Spleen (tissue), 11 donors: ENCODE results near the gene RFTN1. TPM values are rescaled to one million over a fixed set of nuclear protein-coding genes. Genes with fewer than 3 reads are reported as not detected.

Experiments used
- DNase-seq: peaks from one replicate; pipeline ENCODE4 v3.0.0-alpha.2; 2020
- H3K27ac ChIP-seq, 8 donors: fragments of 200-600 bp; sonication (generic) in 7 of 8; 1 replicate in 4 of 8; 2 replicates in 4 of 8; pipeline versions ENCODE4 v1.5.0 to v1.8.0; 2016 to 2021; ENCODE audit warnings: inconsistent platforms in 4 of 8, mild to moderate bottlenecking in 4 of 8, moderate library complexity in 1 of 8
- H3K27me3 ChIP-seq, 7 donors: fragments of 200-600 bp; sonication (generic) in 6 of 7; replicated peaks in 1 of 7; 1 replicate in 4 of 7; 2 replicates in 3 of 7; pipeline versions ENCODE4 v1.5.0 to v1.8.0; 2016 to 2021; ENCODE audit warnings: inconsistent platforms in 3 of 7, mild to moderate bottlenecking in 1 of 7
- H3K36me3 ChIP-seq, 6 donors: fragments of 200-600 bp; sonication (generic) in 5 of 6; 1 replicate in 4 of 6; 2 replicates in 2 of 6; pipeline versions ENCODE4 v1.5.0 to v1.8.0; 2016 to 2021; ENCODE audit warnings: inconsistent platforms in 2 of 6
- H3K4me1 ChIP-seq, 6 donors: fragments of 200-600 bp; sonication (generic) in 5 of 6; 1 replicate in 3 of 6; 2 replicates in 3 of 6; pipeline versions ENCODE4 v1.5.0 to v1.8.0; 2016 to 2021; ENCODE audit warnings: inconsistent platforms in 3 of 6
- H3K4me3 ChIP-seq, 8 donors: fragments of 200-600 bp; sonication (generic) in 7 of 8; 1 replicate in 4 of 8; 2 replicates in 4 of 8; pipeline versions ENCODE4 v1.5.0 to v1.8.0; 2016 to 2021; ENCODE audit warnings: inconsistent platforms in 4 of 8, mild to moderate bottlenecking in 4 of 8, moderate library complexity in 2 of 8
- H3K9me3 ChIP-seq, 8 donors: fragments of 200-600 bp; sonication (generic) in 7 of 8; 1 replicate in 4 of 8; 2 replicates in 4 of 8; pipeline versions ENCODE4 v1.5.0 to v1.8.0; 2016 to 2021; ENCODE audit warnings: inconsistent platforms in 4 of 8
- POLR2A ChIP-seq, 3 donors: fragments of 450-650 bp; IDR thresholded peaks; one replicate each; pipeline ENCODE4 v1.5.1; 2017; ENCODE audit warnings: antibody characterized with exemption in 3 of 3, mild to moderate bottlenecking in 1 of 3
- POLR2AphosphoS5 ChIP-seq, 3 donors: sonication (generic); formaldehyde crosslinking; IDR thresholded peaks; one replicate each; pipeline ENCODE4 v1.5.1; 2017; ENCODE audit warnings: antibody characterized with exemption in 3 of 3
- WGBS, 5 donors: extraction: QIAGEN DNeasy Blood & Tissue Kit in 3 of 5; methylation state at CpG; one replicate each; pipeline versions ENCODE4 v1.1.5 to v1.1.7; 2013 to 2018; 5-methylcytosine and 5-hydroxymethylcytosine counted together
- intact Hi-C: fragments of 100-400 bp; cut with DNase I; formaldehyde crosslinking; loops from one replicate; pipeline ENCODE4 v1.15.0; 2023; ENCODE audit warnings: low total_unique reads
- polyA plus RNA-seq, 3 donors: library from polyadenylated mRNA; stranded (reverse); fragments of 200-250 nt; gene quantifications; one replicate each; pipeline ENCODE4 v1.2.1, GENCODE V29; 2013
- total RNA-seq, 7 donors: library from RNA; depleted of rRNA in 3 of 7; stranded (reverse); fragments of >200 nt in 3 of 7; fragmentation: NEBNext Ultra II Directional in 4 of 7; extraction: Animal tissue kit (Norgen Biotek cat#: 25700) in 4 of 7; gene quantifications; one replicate each; pipeline versions ENCODE4 v1.1.0 to v1.2.1, GENCODE V29; 2016 to 2021
- TF ChIP-seq, protein P1 (sequence below), 11 experiments: fragments of 200-600 bp in 7 of 11; fragments of 450-650 bp in 4 of 11; sonication (generic) in 4 of 11; IDR thresholded peaks in 8 of 11; conservative IDR thresholded peaks in 3 of 11; 1 replicate in 7 of 11; 2 replicates in 4 of 11; pipeline versions ENCODE4 v1.4.0 to v1.8.0; 2016 to 2021; ENCODE audit warnings: antibody characterized with exemption in 11 of 11, inconsistent platforms in 4 of 11, mild to moderate bottlenecking in 1 of 11
- donor health status: healthy with polysubstance abuse.
- donor health status: DM: no; HTN: no; CAD: no; lungs with moderate emphysema.
- donor health status: DM: no; HTN: no; CAD: no.
- donor health status: Bipolar disorder and iron deficiency.
- donor health status: healthy.
- donor health status: DM: no; HTN: no; CAD: no.
- donor health status: DM: yes; HTN: yes; CAD: no.

Gene RFTN1
- total and polyA plus RNA-seq, 10 donors: 30.4 to 106 (median 75.3) TPM

DNA sequence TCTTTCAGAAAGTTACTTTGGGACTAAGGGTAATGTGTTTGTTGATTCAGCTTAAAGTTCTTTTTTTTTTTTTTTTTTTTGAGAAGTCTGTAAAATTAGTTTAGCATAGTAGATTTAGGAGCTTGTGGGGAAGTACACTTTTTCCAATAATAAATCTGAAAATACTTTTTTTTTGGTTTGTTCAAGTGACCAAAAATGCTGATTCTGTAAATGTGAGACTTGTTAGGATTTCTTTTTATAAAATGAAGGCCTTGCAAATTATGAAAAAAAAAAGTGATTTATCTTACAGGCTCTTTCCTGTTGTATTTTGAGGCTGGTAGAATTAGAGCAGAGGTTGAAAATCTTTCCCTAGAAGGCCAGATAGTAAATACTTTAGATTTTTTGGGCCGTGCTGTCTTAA, 240.9 kb downstream of the RFTN1 start:
- Histone ChIP-seq H3K27ac (no peak overlapping the region), H3K36me3 (peaks cover 0 to 73% (median 28%) of the 10 kb centered on the region in 6 donors), H3K9me3 (no peaks in the 10 kb centered on the region), H3K27me3 (no peaks in the 10 kb centered on the region), H3K4me3 (no peak overlapping the region), H3K4me1 (peaks cover 0 to 16% (median 7%) of the 10 kb centered on the region in 6 donors)
- whole genome bisulfite sequencing, 5 donors: 69 to 88% (median 84%) methylated on average over 1 of the region's 1 CpG
- intact Hi-C loops: no loop called here
- TF ChIP-seq POLR2AphosphoS5 (IDR thresholded peaks at IDR 0.05) (no peak), POLR2A (IDR thresholded peaks at IDR 0.05) (no peak)
- TF ChIP-seq, protein P1, sequence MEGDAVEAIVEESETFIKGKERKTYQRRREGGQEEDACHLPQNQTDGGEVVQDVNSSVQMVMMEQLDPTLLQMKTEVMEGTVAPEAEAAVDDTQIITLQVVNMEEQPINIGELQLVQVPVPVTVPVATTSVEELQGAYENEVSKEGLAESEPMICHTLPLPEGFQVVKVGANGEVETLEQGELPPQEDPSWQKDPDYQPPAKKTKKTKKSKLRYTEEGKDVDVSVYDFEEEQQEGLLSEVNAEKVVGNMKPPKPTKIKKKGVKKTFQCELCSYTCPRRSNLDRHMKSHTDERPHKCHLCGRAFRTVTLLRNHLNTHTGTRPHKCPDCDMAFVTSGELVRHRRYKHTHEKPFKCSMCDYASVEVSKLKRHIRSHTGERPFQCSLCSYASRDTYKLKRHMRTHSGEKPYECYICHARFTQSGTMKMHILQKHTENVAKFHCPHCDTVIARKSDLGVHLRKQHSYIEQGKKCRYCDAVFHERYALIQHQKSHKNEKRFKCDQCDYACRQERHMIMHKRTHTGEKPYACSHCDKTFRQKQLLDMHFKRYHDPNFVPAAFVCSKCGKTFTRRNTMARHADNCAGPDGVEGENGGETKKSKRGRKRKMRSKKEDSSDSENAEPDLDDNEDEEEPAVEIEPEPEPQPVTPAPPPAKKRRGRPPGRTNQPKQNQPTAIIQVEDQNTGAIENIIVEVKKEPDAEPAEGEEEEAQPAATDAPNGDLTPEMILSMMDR (IDR thresholded peaks at IDR 0.05 in 8 of 11, conservative IDR thresholded peaks at IDR 0.05 in 3 of 11): no peak
- DNase-seq: no peak

DNA sequence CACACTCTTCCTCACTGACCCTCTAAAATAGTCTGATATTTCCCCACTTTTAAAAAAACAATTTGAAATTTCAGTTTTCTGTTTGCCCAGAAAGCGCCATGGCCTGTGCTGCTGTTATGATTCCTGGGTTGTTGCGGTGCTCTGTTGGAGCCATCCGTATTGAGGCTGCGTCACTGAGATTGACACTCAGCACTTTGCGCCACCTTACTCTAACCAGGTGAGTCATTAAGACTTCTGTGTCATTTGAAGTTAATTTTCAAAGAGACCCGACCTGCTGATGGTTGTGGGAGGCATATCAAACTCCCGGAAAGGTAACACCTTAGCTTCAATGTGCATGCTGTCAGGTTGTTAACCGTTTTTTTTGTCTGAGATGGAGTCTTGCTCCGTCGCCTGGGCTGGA, 242.6 kb downstream of the RFTN1 start:
- Histone ChIP-seq H3K4me3 (no peak overlapping the region), H3K27ac (no peak overlapping the region), H3K4me1 (peaks cover 9 to 33% (median 24%) of the 10 kb centered on the region in 6 donors), H3K36me3 (peaks cover 0 to 63% (median 26%) of the 10 kb centered on the region in 6 donors), H3K27me3 (no peaks in the 10 kb centered on the region), H3K9me3 (no peaks in the 10 kb centered on the region)
- WGBS, 5 donors: 93 to 96% (median 95%) methylated on average over 10 of the region's 10 CpGs
- DNase-seq: no peak
- TF ChIP-seq POLR2AphosphoS5 (IDR thresholded peaks at IDR 0.05) (no peak), POLR2A (IDR thresholded peaks at IDR 0.05) (no peak)
- TF ChIP-seq, protein P1 (IDR thresholded peaks at IDR 0.05 in 8 of 11, conservative IDR thresholded peaks at IDR 0.05 in 3 of 11): no peak
- intact Hi-C loops: no loop called here

DNA sequence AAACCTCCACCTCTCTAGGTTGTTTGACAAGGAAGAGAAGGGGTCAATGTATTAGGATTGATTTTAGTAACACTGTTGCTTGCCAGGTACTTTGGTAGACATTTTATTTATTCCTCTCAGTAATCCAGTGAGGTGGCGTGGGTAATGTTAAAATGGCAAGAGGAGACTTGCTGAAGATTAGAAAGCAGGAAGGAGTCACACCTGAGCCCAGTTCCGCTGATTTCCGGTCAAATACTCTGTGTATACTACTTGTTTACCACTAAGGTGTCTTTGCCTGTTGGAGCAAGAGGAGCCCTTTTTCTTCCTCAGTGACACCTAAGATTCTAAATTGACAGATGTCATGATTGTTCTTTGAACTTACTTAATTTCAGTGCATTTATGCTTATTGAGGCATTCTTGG, 246.8 kb downstream of the RFTN1 start:
- H3K4me3 ChIP-seq: no peak overlapping the region
- H3K27ac ChIP-seq: no peak overlapping the region
- intact Hi-C loops: no loop called here
- H3K36me3 ChIP-seq: peaks cover 0 to 33% (median 18%) of the 10 kb centered on the region in 6 donors
- DNase-seq: no peak
- TF ChIP-seq POLR2A (IDR thresholded peaks at IDR 0.05) (no peak), POLR2AphosphoS5 (IDR thresholded peaks at IDR 0.05) (no peak)
- TF ChIP-seq, protein P1 (IDR thresholded peaks at IDR 0.05 in 8 of 11, conservative IDR thresholded peaks at IDR 0.05 in 3 of 11): no peak
- no peaks in the 10 kb centered on the region for H3K27me3 ChIP-seq
- 77 to 95% (median 88%) methylated on average over 3 of the region's 3 CpGs for WGBS, 5 donors
- no peaks in the 10 kb centered on the region for H3K9me3 ChIP-seq
- H3K4me1 ChIP-seq: peaks cover 26 to 70% (median 57%) of the 10 kb centered on the region in 6 donors

Other genes with a start within 250 kb of the RFTN1 start
- gene DPH3, start 248.8 kb downstream of the RFTN1 start, total RNA-seq: 10 to 100 TPM; 13.7 to 17.9 (median 15.3) TPM
- 10 to 100 TPM in 2 of 3 donors, 1 to 10 TPM in 1; 7.2 to 13.7 (median 10.2) TPM for gene DPH3, start 248.8 kb downstream of the RFTN1 start, polyA plus RNA-seq
- gene OXNAD1, start 248.5 kb downstream of the RFTN1 start, total RNA-seq: 10 to 100 TPM; 17.3 to 30.6 (median 21.7) TPM
- 1 to 10 TPM; 4.2 to 7.3 (median 7.1) TPM for gene OXNAD1, start 248.5 kb downstream of the RFTN1 start, polyA plus RNA-seq
- under 1 TPM in 3 of 7 donors, not detected in 4; 0.30 to 0.51 (median 0.32) TPM for gene DAZL, start 91.7 kb upstream of the RFTN1 start, total RNA-seq
- gene DAZL, start 91.7 kb upstream of the RFTN1 start, polyA plus RNA-seq: under 1 TPM in 2 of 3 donors, not detected in 1; 0.04 to 0.14 TPM